ENCODE results near the gene DLST.

DNA sequence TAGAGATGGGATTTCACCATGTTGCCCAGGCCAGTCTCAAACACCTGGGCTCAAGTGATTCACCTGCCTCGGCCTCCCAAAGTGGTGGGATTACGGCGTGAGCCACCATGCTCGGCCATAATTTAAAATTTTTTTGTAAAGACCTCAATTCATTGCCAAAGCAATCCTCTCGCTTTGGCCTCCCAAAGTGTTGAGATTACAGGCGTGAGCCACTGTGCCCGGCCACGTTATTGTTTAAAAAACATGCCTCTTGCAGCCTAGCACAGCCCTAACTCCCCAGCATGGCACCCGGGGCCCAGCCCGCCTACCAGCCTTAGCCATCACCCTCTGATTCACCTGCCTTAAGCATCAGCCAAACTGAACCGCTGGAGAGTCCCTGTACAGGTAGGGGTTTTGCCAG, 54.4 kb downstream of the DLST start:
- TF ChIP-seq, protein P1, sequence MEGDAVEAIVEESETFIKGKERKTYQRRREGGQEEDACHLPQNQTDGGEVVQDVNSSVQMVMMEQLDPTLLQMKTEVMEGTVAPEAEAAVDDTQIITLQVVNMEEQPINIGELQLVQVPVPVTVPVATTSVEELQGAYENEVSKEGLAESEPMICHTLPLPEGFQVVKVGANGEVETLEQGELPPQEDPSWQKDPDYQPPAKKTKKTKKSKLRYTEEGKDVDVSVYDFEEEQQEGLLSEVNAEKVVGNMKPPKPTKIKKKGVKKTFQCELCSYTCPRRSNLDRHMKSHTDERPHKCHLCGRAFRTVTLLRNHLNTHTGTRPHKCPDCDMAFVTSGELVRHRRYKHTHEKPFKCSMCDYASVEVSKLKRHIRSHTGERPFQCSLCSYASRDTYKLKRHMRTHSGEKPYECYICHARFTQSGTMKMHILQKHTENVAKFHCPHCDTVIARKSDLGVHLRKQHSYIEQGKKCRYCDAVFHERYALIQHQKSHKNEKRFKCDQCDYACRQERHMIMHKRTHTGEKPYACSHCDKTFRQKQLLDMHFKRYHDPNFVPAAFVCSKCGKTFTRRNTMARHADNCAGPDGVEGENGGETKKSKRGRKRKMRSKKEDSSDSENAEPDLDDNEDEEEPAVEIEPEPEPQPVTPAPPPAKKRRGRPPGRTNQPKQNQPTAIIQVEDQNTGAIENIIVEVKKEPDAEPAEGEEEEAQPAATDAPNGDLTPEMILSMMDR (IDR thresholded peaks at IDR 0.05) = no peak
- TF ChIP-seq RFX5 (IDR thresholded peaks at IDR 0.05) = no peak
- TF ChIP-seq HOXB13 (CRISPR knock-in tag; IDR thresholded peaks at IDR 0.05; ENCODE audit: low read depth) = no peak
- no peak for TF ChIP-seq KDM1A (IDR thresholded peaks at IDR 0.05; ENCODE audit: low read depth)
- TF ChIP-seq, protein P2, sequence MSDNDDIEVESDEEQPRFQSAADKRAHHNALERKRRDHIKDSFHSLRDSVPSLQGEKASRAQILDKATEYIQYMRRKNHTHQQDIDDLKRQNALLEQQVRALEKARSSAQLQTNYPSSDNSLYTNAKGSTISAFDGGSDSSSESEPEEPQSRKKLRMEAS (IDR thresholded peaks at IDR 0.05) = no peak
